IPS-18a (cell line): ENCODE data around the gene RCAN2.
"Not testable (repeated sequence)": the region's sequence is repeated elsewhere in the genome, so short reads cannot be mapped to it uniquely, and the experiment has no call there.

Experiments used
- H3K27ac ChIP-seq: one replicate; pipeline ENCODE4 v1.5.1; 2013; ENCODE audit warnings: low read length
- H3K27me3 ChIP-seq: one replicate; pipeline ENCODE4 v1.6.1; 2013; ENCODE audit warnings: mild to moderate bottlenecking, low read length; ENCODE audit not compliant: control insufficient read depth, insufficient read depth
- H3K36me3 ChIP-seq: one replicate; pipeline ENCODE4 v1.6.1; 2013; ENCODE audit warnings: low read depth, low read length; ENCODE audit not compliant: control insufficient read depth
- H3K4me1 ChIP-seq: one replicate; pipeline ENCODE4 v1.6.1; 2013; ENCODE audit warnings: low read depth, low read length; ENCODE audit not compliant: control insufficient read depth
- H3K4me3 ChIP-seq: one replicate; pipeline ENCODE4 v1.5.1; 2013; ENCODE audit warnings: low read length
- H3K9ac ChIP-seq: one replicate; pipeline ENCODE4 v1.6.1; 2013; ENCODE audit warnings: mild to moderate bottlenecking, low read length, moderate library complexity
- H3K9me3 ChIP-seq: one replicate; pipeline ENCODE4 v1.6.1; 2013; ENCODE audit warnings: low read depth, low read length; ENCODE audit not compliant: control insufficient read depth

RCAN2 gene

GRCh38 chr6:46347669-46348068 is 143.6 kb downstream of the RCAN2 start:
- Histone ChIP-seq H3K4me3 (no peak overlapping the region), H3K9ac (no peak overlapping the region), H3K4me1 (no peaks in the 10 kb centered on the region), H3K9me3 (no peaks in the 10 kb centered on the region), H3K27ac (no peak overlapping the region), H3K36me3 (no peaks in the 10 kb centered on the region), H3K27me3 (no peaks in the 10 kb centered on the region)

GRCh38 chr6:46340246-46340645 is 151.0 kb downstream of the RCAN2 start:
- Histone ChIP-seq H3K9ac (no peak overlapping the region), H3K4me1 (no peaks in the 10 kb centered on the region), H3K9me3 (no peaks in the 10 kb centered on the region), H3K27ac (no peak overlapping the region), H3K27me3 (no peaks in the 10 kb centered on the region), H3K36me3 (no peaks in the 10 kb centered on the region), H3K4me3 (no peak overlapping the region)

GRCh38 chr6:46338131-46338530 is 153.1 kb downstream of the RCAN2 start:
- H3K36me3 ChIP-seq = no peaks in the 10 kb centered on the region
- H3K27me3 ChIP-seq = no peaks in the 10 kb centered on the region
- H3K27ac ChIP-seq = no peak overlapping the region
- H3K4me3 ChIP-seq = no peak overlapping the region
- no peaks in the 10 kb centered on the region for H3K9me3 ChIP-seq
- no peak overlapping the region for H3K9ac ChIP-seq
- no peaks in the 10 kb centered on the region for H3K4me1 ChIP-seq

- Histone ChIP-seq H3K4me1 (no peaks in the 10 kb centered on the region), H3K36me3 (no peaks in the 10 kb centered on the region), H3K9me3 (no peaks in the 10 kb centered on the region), H3K27ac (no peak overlapping the region), H3K4me3 (no peak overlapping the region), H3K27me3 (no peaks in the 10 kb centered on the region), H3K9ac (no peak overlapping the region)
Measured at GRCh38 chr6:46334442-46334841, 156.8 kb downstream of the RCAN2 start.

GRCh38 chr6:46333481-46333880 is 157.8 kb downstream of the RCAN2 start:
- Histone ChIP-seq H3K9ac (no peak overlapping the region), H3K36me3 (no peaks in the 10 kb centered on the region), H3K27me3 (no peaks in the 10 kb centered on the region), H3K27ac (no peak overlapping the region), H3K9me3 (no peaks in the 10 kb centered on the region), H3K4me3 (no peak overlapping the region), H3K4me1 (no peaks in the 10 kb centered on the region)

- H3K27me3 ChIP-seq, H3K27ac ChIP-seq, H3K36me3 ChIP-seq, H3K4me3 ChIP-seq, H3K9ac ChIP-seq, H3K9me3 ChIP-seq, H3K4me1 ChIP-seq: not testable (repeated sequence)
Measured at GRCh38 chr6:46332448-46332847, 158.8 kb downstream of the RCAN2 start.

GRCh38 chr6:46331461-46331860 is 159.8 kb downstream of the RCAN2 start:
- Histone ChIP-seq H3K9me3 (no peaks in the 10 kb centered on the region), H3K36me3 (no peaks in the 10 kb centered on the region), H3K4me1 (no peaks in the 10 kb centered on the region), H3K27me3 (no peaks in the 10 kb centered on the region), H3K9ac (no peak overlapping the region), H3K27ac (no peak overlapping the region), H3K4me3 (no peak overlapping the region)

GRCh38 chr6:46329568-46329967 is 161.7 kb downstream of the RCAN2 start:
- Histone ChIP-seq H3K9ac (no peak overlapping the region), H3K4me1 (peaks cover 8% of the 10 kb centered on the region), H3K36me3 (no peaks in the 10 kb centered on the region)

GRCh38 chr6:46327779-46328178 is 163.5 kb downstream of the RCAN2 start:
- H3K27me3 ChIP-seq = no peaks in the 10 kb centered on the region
- no peak overlapping the region for H3K9ac ChIP-seq
- no peaks in the 10 kb centered on the region for H3K9me3 ChIP-seq
- H3K36me3 ChIP-seq = no peaks in the 10 kb centered on the region
- peaks cover 8% of the 10 kb centered on the region for H3K4me1 ChIP-seq
- H3K4me3 ChIP-seq = no peak overlapping the region
- no peak overlapping the region for H3K27ac ChIP-seq

More at GRCh38 chr6:46329568-46329967, 161.7 kb downstream of the RCAN2 start:
- no peaks in the 10 kb centered on the region for H3K9me3 ChIP-seq
- no peak overlapping the region for H3K4me3 ChIP-seq
- H3K27me3 ChIP-seq = no peaks in the 10 kb centered on the region
- H3K27ac ChIP-seq = no peak overlapping the region

- H3K27ac ChIP-seq = no peak overlapping the region
- H3K4me3 ChIP-seq = no peak overlapping the region
- no peak overlapping the region for H3K9ac ChIP-seq
- H3K9me3 ChIP-seq = no peaks in the 10 kb centered on the region
- H3K27me3 ChIP-seq = no peaks in the 10 kb centered on the region
- peaks cover 8% of the 10 kb centered on the region for H3K4me1 ChIP-seq
- no peaks in the 10 kb centered on the region for H3K36me3 ChIP-seq
Measured at GRCh38 chr6:46325561-46326530, 165.4 kb downstream of the RCAN2 start.

- Histone ChIP-seq H3K27me3 (no peaks in the 10 kb centered on the region), H3K27ac (no peak overlapping the region), H3K4me1 (peaks cover 8% of the 10 kb centered on the region), H3K9ac (no peak overlapping the region), H3K4me3 (no peak overlapping the region), H3K36me3 (no peaks in the 10 kb centered on the region), H3K9me3 (no peaks in the 10 kb centered on the region)
Measured at GRCh38 chr6:46324706-46325105, 166.5 kb downstream of the RCAN2 start.
